ENCODE data around the gene MYH9.

GRCh38 chr22:36267058-36267457 lies 120.7 kb downstream of the MYH9 start:
- TF ChIP-seq CTCF (conservative IDR thresholded peaks at IDR 0.05 in 1 of 2, IDR thresholded peaks at IDR 0.05 in 1 of 2; ENCODE audit: extremely low read depth in 1 of 2, insufficient read depth in 1 of 2, low read depth in 1 of 2, low read length in 2 of 2), result no peak
- TF ChIP-seq EZH2 (IDR thresholded peaks at IDR 0.05; ENCODE audit: borderline replicate concordance, low read length), result no peak

All from mammary epithelial cell (primary cell).